HG02973 (cell line): ENCODE measurements around the gene OSBPL2.

Experiments
- ATAC-seq: cut with Tn5 transposase; IDR thresholded peaks from one replicate; pipeline ENCODE4 v1.9.1; 2021; ENCODE audit warnings: moderate library complexity; ENCODE audit not compliant: unreplicated experiment

The OSBPL2 gene

GRCh38 chr20:62333820-62334595 lies 95.7 kb downstream of the OSBPL2 start:
- ATAC-seq, result no peak

GRCh38 chr20:62334881-62335280 lies 96.6 kb downstream of the OSBPL2 start:
- no peak for ATAC-seq

GRCh38 chr20:62335532-62335931 lies 97.2 kb downstream of the OSBPL2 start:
- no peak for ATAC-seq

DNA sequence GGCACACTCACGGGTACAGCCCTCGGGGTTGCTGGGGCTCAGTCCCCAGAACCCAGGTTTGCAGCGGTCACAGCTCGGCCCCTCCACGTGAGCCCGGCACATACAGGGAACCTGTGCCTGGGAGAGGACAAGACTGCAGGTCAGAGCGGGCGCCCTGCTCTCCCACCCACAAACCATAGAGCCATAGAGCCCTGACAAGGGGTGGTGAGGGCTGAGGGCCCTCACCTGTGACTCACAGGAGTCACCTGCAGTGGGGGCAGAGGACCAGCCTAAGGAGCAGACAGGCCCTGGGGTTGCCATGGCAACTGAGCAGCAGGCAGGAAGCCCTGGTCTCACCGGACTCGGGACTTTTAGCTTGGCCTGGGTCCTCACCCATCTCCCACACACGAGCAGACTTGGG lies 98.0 kb downstream of the OSBPL2 start:
- no peak for ATAC-seq

- no peak for ATAC-seq
These were observed 98.6 kb downstream of the OSBPL2 start for GRCh38 chr20:62336775-62337557.

DNA sequence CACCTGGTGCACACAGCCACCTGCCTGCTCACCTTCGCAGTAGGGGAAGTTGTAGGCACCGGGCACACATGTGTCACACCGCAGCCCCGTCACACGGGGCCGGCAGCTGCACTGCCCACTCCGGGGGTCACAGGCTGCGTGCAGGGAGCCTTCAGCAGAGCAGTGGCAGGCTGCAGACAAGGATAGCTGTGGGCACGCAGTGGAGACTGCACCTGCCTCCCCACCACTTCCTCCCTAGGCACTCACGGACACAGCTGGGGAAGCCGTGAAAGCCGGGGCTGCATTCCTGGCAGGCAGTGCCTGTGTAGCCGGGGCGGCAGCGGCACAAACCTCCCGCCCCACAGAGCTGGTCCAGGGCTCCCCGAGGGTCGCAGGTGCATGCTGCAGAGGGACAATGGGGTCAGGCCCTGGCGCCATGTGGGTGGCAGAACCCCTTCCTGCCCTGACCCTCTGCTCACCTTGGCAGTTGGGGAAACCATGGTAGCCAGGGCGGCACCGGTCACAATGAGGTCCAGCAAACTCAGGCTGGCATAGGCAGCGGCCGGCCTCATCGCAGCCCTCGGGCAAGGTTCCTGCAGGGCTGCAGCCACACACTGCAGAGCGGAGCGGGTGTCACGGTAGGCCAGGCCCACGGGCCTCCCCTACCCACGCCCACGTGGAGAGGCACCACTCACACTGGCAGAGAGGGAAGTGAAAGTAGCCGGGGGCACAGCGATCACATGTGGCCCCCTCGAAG lies 99.4 kb downstream of the OSBPL2 start:
- no peak for ATAC-seq

GRCh38 chr20:62338294-62338620 lies 99.9 kb downstream of the OSBPL2 start:
- ATAC-seq, result no peak

GRCh38 chr20:62339647-62340062 lies 101.3 kb downstream of the OSBPL2 start:
- ATAC-seq, result peak; percentile 71

DNA sequence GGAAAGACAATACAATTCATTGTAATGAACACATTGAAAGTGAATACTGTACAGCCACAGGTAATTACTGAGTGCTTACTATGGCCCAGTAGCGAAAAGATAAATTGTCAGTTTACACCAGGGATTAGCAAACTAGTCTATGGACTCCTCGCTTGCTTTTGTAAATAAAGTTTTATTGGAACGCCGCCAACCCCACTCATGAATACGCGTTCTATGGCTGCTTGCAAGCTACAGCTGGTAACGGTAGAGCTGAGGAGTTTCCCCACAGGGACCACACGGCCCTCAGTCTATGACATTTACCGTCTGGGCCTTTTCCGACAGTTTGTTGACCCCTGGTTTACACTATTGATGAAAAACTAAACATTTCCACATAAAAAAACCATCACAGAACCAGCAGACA lies 104.6 kb downstream of the OSBPL2 start:
- ATAC-seq, result no peak

- ATAC-seq, result no peak
These were observed 105.8 kb downstream of the OSBPL2 start for GRCh38 chr20:62344092-62344491.

DNA sequence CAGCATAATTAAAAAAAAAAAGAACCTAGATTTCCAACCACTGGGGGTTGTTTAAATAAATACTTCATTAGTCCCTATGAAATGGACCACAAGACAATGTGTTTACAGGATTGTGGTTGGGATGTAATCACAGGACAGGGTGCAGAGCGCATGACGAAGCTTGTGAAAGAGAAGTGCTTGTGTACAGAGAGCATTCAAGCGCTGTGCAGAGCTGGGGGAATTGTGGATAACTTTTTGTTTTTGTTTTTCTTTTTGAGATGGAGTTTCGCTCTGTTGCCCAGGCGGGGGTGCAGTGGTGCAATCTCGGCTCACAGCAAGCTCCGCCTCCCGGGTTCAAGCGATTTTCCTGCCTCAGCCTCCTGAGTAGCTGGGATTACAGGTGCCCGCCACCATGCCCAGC lies 106.5 kb downstream of the OSBPL2 start:
- no peak for ATAC-seq
